Lower leg skin (tissue), 3 donors: Measurements from ENCODE around the gene DGKB.

Source experiments
- CTCF ChIP-seq, 3 donors: fragments of 450-650 bp; IDR thresholded peaks; one replicate each; pipeline ENCODE4 v1.5.1; 2016; ENCODE audit warnings: antibody characterized with exemption in 3 of 3, mild to moderate bottlenecking in 3 of 3, moderate library complexity in 2 of 3
- POLR2A ChIP-seq, 2 donors: fragments of 450-650 bp; IDR thresholded peaks; one replicate each; pipeline ENCODE4 v1.6.1; 2016 to 2017; ENCODE audit warnings: antibody characterized with exemption in 2 of 2, mild to moderate bottlenecking in 1 of 2, moderate library complexity in 1 of 2

- no peak for TF ChIP-seq CTCF (IDR thresholded peaks at IDR 0.05)
- no peak for TF ChIP-seq POLR2A (IDR thresholded peaks at IDR 0.05)
Measured at GRCh38 chr7:14793151-14793550, 109.4 kb downstream of the DGKB start.
